GM12878 (cell line): Measurements from ENCODE around the gene ROBO1. TPM values are rescaled to one million over a fixed set of nuclear protein-coding genes. Genes with fewer than 3 reads are reported as not detected.

Experiments used
- ATAC-seq: fragments of 200-7000 bp; cut with Tn5 transposase; 3 replicates; pipeline ENCODE4 v1.9.1; 2020; ENCODE audit warnings: mild to moderate bottlenecking, moderate library complexity
- BruUV-seq: library from RNA; stranded (reverse); fragments of 400-500 nt; replicated peaks from 2 replicates; lab custom pipeline; 2021; lab: Mats Ljungman, UMichigan
- CTCF ChIA-PET: fragments of 300-600 bp; sonication (Branson Sonifier 250); formaldehyde crosslinking; extraction: SDS; loops from one replicate; lab custom pipeline; 2021; ENCODE audit warnings: inconsistent platforms; lab: Yijun Ruan, JAX
- POLR2A ChIA-PET: fragments of 350-600 bp; formaldehyde crosslinking; extraction: SDS; loops from one replicate; lab custom pipeline; 2021; ENCODE audit warnings: inconsistent platforms; lab: Charles Lee
- RAD21 ChIA-PET: fragments of 300-600 bp; sonication (Branson Sonifier 250); formaldehyde crosslinking; loops from one replicate; lab custom pipeline; 2023; ENCODE audit warnings: antibody characterized with exemption; ENCODE audit not compliant: unreplicated experiment; lab: Charles Lee
- SMC1A ChIA-PET: fragments of 300-600 bp; sonication (Branson Sonifier 250); formaldehyde crosslinking; loops from one replicate; lab custom pipeline; 2023; ENCODE audit not compliant: unreplicated experiment, uncharacterized antibody; lab: Charles Lee
- DNase-seq: peaks from one replicate; pipeline ENCODE4 v3.0.0-alpha.2; 2011; ENCODE audit warnings: low read depth, low spot score
- FAIRE-seq: peaks from 3 replicates; lab custom pipeline; 2011; peaks lifted over from hg19 to GRCh38; lab: Jason Lieb, UNC
- H2AFZ ChIP-seq: 2 replicates; pipeline ENCODE4 v1.6.0; 2011; ENCODE audit warnings: low read depth, low read length, control low read depth; ENCODE audit not compliant: control insufficient read depth
- H3K27ac ChIP-seq: 2 replicates; pipeline ENCODE4 v1.5.1; 2011; ENCODE audit warnings: control low read depth; ENCODE audit not compliant: control insufficient read depth, insufficient read depth
- H3K27me3 ChIP-seq, 2 experiments: replicated peaks in 1 of 2; 2 replicates each; pipeline versions ENCODE4 v1.6.0 to v1.6.1; 2011; ENCODE audit warnings: low read length in 1 of 2; ENCODE audit not compliant: control insufficient read depth in 2 of 2, insufficient read depth in 2 of 2
- H3K36me3 ChIP-seq, 2 experiments: 2 replicates each; pipeline ENCODE4 v1.5.1; 2011; ENCODE audit warnings: low read length in 1 of 2; ENCODE audit not compliant: control insufficient read depth in 2 of 2, insufficient read depth in 2 of 2
- H3K4me1 ChIP-seq: 2 replicates; pipeline ENCODE4 v1.6.1; 2011; ENCODE audit warnings: mild to moderate bottlenecking, low read length, moderate library complexity, mixed read lengths; ENCODE audit not compliant: control insufficient read depth, insufficient read depth
- H3K4me2 ChIP-seq: 2 replicates; pipeline ENCODE4 v1.6.0; 2011; ENCODE audit warnings: control low read depth; ENCODE audit not compliant: control insufficient read depth, insufficient read depth
- H3K4me3 ChIP-seq: fragments of 200-600 bp; sonication (generic); 2 replicates; pipeline ENCODE4 v1.5.1; 2016
- H3K79me2 ChIP-seq: 2 replicates; pipeline ENCODE4 v1.6.0; 2011; ENCODE audit warnings: low read length; ENCODE audit not compliant: control insufficient read depth, insufficient read depth
- H3K9ac ChIP-seq: 2 replicates; pipeline ENCODE4 v1.8.0; 2011; ENCODE audit warnings: low read length, control low read depth, mixed read lengths; ENCODE audit not compliant: control insufficient read depth, insufficient read depth
- H3K9me3 ChIP-seq: replicated peaks from 3 replicates; pipeline ENCODE4 v1.5.1; 2011; ENCODE audit warnings: mild to moderate bottlenecking, low read length; ENCODE audit not compliant: control insufficient read depth, insufficient read depth
- H4K20me1 ChIP-seq: 2 replicates; pipeline ENCODE4 v1.6.0; 2011; ENCODE audit not compliant: control insufficient read depth, insufficient read depth
- BACH1 ChIP-seq: fragments of 450-650 bp; IDR thresholded peaks from 2 replicates; pipeline ENCODE4 v1.6.1; 2017; ENCODE audit warnings: mild to moderate bottlenecking, borderline replicate concordance
- MEF2B ChIP-seq: fragments of 450-650 bp; IDR thresholded peaks from 2 replicates; pipeline ENCODE4 v1.6.1; 2018; ENCODE audit warnings: mild to moderate bottlenecking, moderate library complexity; ENCODE audit not compliant: partially characterized antibody, poor library complexity, severe bottlenecking
- NFXL1 ChIP-seq: fragments of 450-650 bp; IDR thresholded peaks from 2 replicates; pipeline ENCODE4 v1.6.1; 2017; ENCODE audit warnings: antibody characterized with exemption, mild to moderate bottlenecking, borderline replicate concordance
- PAX8 ChIP-seq: fragments of 450-650 bp; IDR thresholded peaks from 2 replicates; pipeline ENCODE4 v1.6.1; 2017; ENCODE audit warnings: mild to moderate bottlenecking, moderate library complexity
- POLR2AphosphoS2 ChIP-seq: IDR thresholded peaks from 2 replicates; pipeline ENCODE4 v1.6.1; 2011; ENCODE audit warnings: low read depth, mild to moderate bottlenecking, low read length, improper control_type of control experiment, moderate library complexity
- RB1 ChIP-seq: fragments of 450-650 bp; formaldehyde crosslinking; IDR thresholded peaks from 2 replicates; pipeline ENCODE4 v1.6.1; 2017; ENCODE audit warnings: mild to moderate bottlenecking, borderline replicate concordance
- RCOR1 ChIP-seq: conservative IDR thresholded peaks from 2 replicates; pipeline ENCODE4 v1.6.1; 2012; ENCODE audit warnings: low read depth, low read length, improper control_type of control experiment
- SRF ChIP-seq, 2 experiments: IDR thresholded peaks; 2 replicates each; pipeline ENCODE4 v1.6.1; 2011; ENCODE audit warnings: low read depth in 2 of 2, low read length in 2 of 2, mild to moderate bottlenecking in 1 of 2, moderate library complexity in 1 of 2
- TARDBP ChIP-seq: IDR thresholded peaks from 2 replicates; pipeline ENCODE4 v1.6.1; 2016; ENCODE audit warnings: borderline replicate concordance
- TBL1XR1 ChIP-seq: IDR thresholded peaks from 2 replicates; pipeline ENCODE4 v1.6.1; 2012; ENCODE audit warnings: low read depth, low read length, improper control_type of control experiment
- WGBS: methylation state at CpG from one replicate; pipeline ENCODE4 v1.1.6; 2016; ENCODE audit warnings: low lambda C conversion rate; ENCODE audit not compliant: insufficient replicate concordance, insufficient coverage; ENCODE audit errors: missing lambda C conversion rate; 5-methylcytosine and 5-hydroxymethylcytosine counted together
- in situ Hi-C: fragments of 300-500 bp; cut with MboI; formaldehyde crosslinking; loops from 9 replicates; pipeline ENCODE4 v1.14.3; 2018; ENCODE audit warnings: mixed read lengths
- intact Hi-C: fragments of 100-400 bp; cut with micrococcal nuclease; formaldehyde crosslinking; loops from one replicate; pipeline ENCODE4 v1.14.2; 2022; ENCODE audit not compliant: unreplicated experiment
- polyA plus RNA-seq, 11 experiments: library from polyadenylated mRNA; depleted of rRNA in 4 of 11; unstranded in 6 of 11; stranded (reverse) in 5 of 11; fragments of >200 nt; fragmentation: Nextera tagmentation in 4 of 11; fragmentation: Illumina TruSeq in 1 of 11; extraction: Ambion mirVana in 4 of 11; extraction: Trizol in 1 of 11; gene quantifications; 1 replicate in 1 of 11; 2 replicates in 10 of 11; pipeline versions ENCODE4 v1.2.1 to v1.2.3, GENCODE V29; 2011 to 2016; ENCODE audit warnings: inconsistent platforms in 2 of 11, missing spikeins in 2 of 11, low read depth in 1 of 11
- total RNA-seq, 4 experiments: library from RNA; depleted of rRNA in 3 of 4; stranded (reverse); fragments of >200 nt in 3 of 4; fragmentation: Illumina TruSeq in 1 of 4; extraction: Trizol in 1 of 4; gene quantifications; 2 replicates each; pipeline versions ENCODE4 v1.2.1 to v1.2.3, GENCODE V29; 2013 to 2021
- TF ChIP-seq, protein P1 (sequence below): fragments of 450-650 bp; formaldehyde crosslinking; IDR thresholded peaks from 2 replicates; pipeline ENCODE4 v1.5.0; 2022; ENCODE audit warnings: mild to moderate bottlenecking, missing genetic modification characterization

ROBO1 gene
- total and polyA plus RNA-seq, 10 of the 15 experiments (the other 5 are each of a cell fraction or from before 2014, with no cell fraction given): 0.29 to 46.5 (median 1.2) TPM

DNA sequence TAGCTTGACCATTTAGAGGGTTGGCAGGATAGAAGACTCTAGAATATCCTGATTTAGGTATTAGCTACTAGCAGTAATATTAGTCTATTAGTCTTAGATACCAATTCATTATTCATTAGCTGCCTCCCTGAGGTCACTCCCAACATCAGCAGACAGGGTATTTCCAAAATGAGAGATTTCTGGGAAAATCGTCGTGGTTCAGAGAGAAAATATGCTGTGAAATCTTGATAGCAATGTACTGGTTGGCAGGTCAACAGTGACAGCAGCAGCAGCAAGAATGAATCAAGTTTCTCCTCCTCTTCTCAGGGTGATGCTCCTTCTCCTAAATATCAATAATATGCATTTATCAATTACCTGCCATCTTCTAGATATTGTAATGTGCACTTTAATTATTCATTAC, 41.3 kb upstream of the ROBO1 start:
- H3K9me3 ChIP-seq: no peaks in the 10 kb centered on the region
- FAIRE-seq: no peak
- in situ Hi-C loops: no loop called here
- WGBS: 2% methylated on average over 2 of the region's 2 CpGs
- ATAC-seq: no peak
- CTCF ChIA-PET: no interaction called here
- DNase-seq: no peak
- H3K4me3 ChIP-seq: no peak overlapping the region
- H3K27ac ChIP-seq: no peak overlapping the region
- no peaks in the 10 kb centered on the region for H4K20me1 ChIP-seq
- POLR2A ChIA-PET: no interaction called here
- TF ChIP-seq TARDBP (no peak), RB1 (no peak), BACH1 (no peak), MEF2B (no peak), PAX8 (no peak), SRF (IDR thresholded peaks at IDR 0.05; ENCODE audit: low read depth in 2 of 2, low read length in 2 of 2) (no peak), TBL1XR1 (no peak), POLR2AphosphoS2 (no peak), NFXL1 (no peak), RCOR1 (no peak)
- TF ChIP-seq, protein P1, sequence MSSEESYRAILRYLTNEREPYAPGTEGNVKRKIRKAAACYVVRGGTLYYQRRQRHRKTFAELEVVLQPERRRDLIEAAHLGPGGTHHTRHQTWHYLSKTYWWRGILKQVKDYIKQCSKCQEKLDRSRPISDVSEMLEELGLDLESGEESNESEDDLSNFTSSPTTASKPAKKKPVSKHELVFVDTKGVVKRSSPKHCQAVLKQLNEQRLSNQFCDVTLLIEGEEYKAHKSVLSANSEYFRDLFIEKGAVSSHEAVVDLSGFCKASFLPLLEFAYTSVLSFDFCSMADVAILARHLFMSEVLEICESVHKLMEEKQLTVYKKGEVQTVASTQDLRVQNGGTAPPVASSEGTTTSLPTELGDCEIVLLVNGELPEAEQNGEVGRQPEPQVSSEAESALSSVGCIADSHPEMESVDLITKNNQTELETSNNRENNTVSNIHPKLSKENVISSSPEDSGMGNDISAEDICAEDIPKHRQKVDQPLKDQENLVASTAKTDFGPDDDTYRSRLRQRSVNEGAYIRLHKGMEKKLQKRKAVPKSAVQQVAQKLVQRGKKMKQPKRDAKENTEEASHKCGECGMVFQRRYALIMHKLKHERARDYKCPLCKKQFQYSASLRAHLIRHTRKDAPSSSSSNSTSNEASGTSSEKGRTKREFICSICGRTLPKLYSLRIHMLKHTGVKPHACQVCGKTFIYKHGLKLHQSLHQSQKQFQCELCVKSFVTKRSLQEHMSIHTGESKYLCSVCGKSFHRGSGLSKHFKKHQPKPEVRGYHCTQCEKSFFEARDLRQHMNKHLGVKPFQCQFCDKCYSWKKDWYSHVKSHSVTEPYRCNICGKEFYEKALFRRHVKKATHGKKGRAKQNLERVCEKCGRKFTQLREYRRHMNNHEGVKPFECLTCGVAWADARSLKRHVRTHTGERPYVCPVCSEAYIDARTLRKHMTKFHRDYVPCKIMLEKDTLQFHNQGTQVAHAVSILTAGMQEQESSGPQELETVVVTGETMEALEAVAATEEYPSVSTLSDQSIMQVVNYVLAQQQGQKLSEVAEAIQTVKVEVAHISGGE (CRISPR knock-in tag): no peak
- H3K79me2 ChIP-seq: no peaks in the 10 kb centered on the region
- H3K9ac ChIP-seq: no peak overlapping the region
- no peak overlapping the region for H2AFZ ChIP-seq
- H3K4me2 ChIP-seq: no peak overlapping the region
- RAD21 ChIA-PET: no interaction called here
- no TSS peak for BruUV-seq
- SMC1A ChIA-PET: interaction anchor here (1.0 kb wide), 1 partner anchor 12 kb away, joined by 3 read pairs; no protein-coding TSS in a partner anchor
- no peaks in the 10 kb centered on the region for H3K36me3 ChIP-seq
- no peaks in the 10 kb centered on the region for H3K4me1 ChIP-seq
- H3K27me3 ChIP-seq: no peaks in the 10 kb centered on the region
- intact Hi-C loops: no loop called here
